Spleen (tissue), 11 donors: ENCODE measurements around the gene NEBL. TPM values are rescaled to one million over a fixed set of nuclear protein-coding genes. Genes with fewer than 3 reads are reported as not detected.

Experiments used
- DNase-seq: peaks from one replicate; pipeline ENCODE4 v3.0.0-alpha.2; 2020
- H3K27ac ChIP-seq, 8 donors: fragments of 200-600 bp; sonication (generic) in 7 of 8; 1 replicate in 4 of 8; 2 replicates in 4 of 8; pipeline versions ENCODE4 v1.5.0 to v1.8.0; 2016 to 2021; ENCODE audit warnings: inconsistent platforms in 4 of 8, mild to moderate bottlenecking in 4 of 8, moderate library complexity in 1 of 8
- H3K27me3 ChIP-seq, 7 donors: fragments of 200-600 bp; sonication (generic) in 6 of 7; replicated peaks in 1 of 7; 1 replicate in 4 of 7; 2 replicates in 3 of 7; pipeline versions ENCODE4 v1.5.0 to v1.8.0; 2016 to 2021; ENCODE audit warnings: inconsistent platforms in 3 of 7, mild to moderate bottlenecking in 1 of 7
- H3K36me3 ChIP-seq, 6 donors: fragments of 200-600 bp; sonication (generic) in 5 of 6; 1 replicate in 4 of 6; 2 replicates in 2 of 6; pipeline versions ENCODE4 v1.5.0 to v1.8.0; 2016 to 2021; ENCODE audit warnings: inconsistent platforms in 2 of 6
- H3K4me1 ChIP-seq, 6 donors: fragments of 200-600 bp; sonication (generic) in 5 of 6; 1 replicate in 3 of 6; 2 replicates in 3 of 6; pipeline versions ENCODE4 v1.5.0 to v1.8.0; 2016 to 2021; ENCODE audit warnings: inconsistent platforms in 3 of 6
- H3K4me3 ChIP-seq, 8 donors: fragments of 200-600 bp; sonication (generic) in 7 of 8; 1 replicate in 4 of 8; 2 replicates in 4 of 8; pipeline versions ENCODE4 v1.5.0 to v1.8.0; 2016 to 2021; ENCODE audit warnings: inconsistent platforms in 4 of 8, mild to moderate bottlenecking in 4 of 8, moderate library complexity in 2 of 8
- H3K9me3 ChIP-seq, 8 donors: fragments of 200-600 bp; sonication (generic) in 7 of 8; 1 replicate in 4 of 8; 2 replicates in 4 of 8; pipeline versions ENCODE4 v1.5.0 to v1.8.0; 2016 to 2021; ENCODE audit warnings: inconsistent platforms in 4 of 8
- POLR2A ChIP-seq, 3 donors: fragments of 450-650 bp; IDR thresholded peaks; one replicate each; pipeline ENCODE4 v1.5.1; 2017; ENCODE audit warnings: antibody characterized with exemption in 3 of 3, mild to moderate bottlenecking in 1 of 3
- POLR2AphosphoS5 ChIP-seq, 3 donors: sonication (generic); formaldehyde crosslinking; IDR thresholded peaks; one replicate each; pipeline ENCODE4 v1.5.1; 2017; ENCODE audit warnings: antibody characterized with exemption in 3 of 3
- WGBS, 5 donors: extraction: QIAGEN DNeasy Blood & Tissue Kit in 3 of 5; methylation state at CpG; one replicate each; pipeline versions ENCODE4 v1.1.5 to v1.1.7; 2013 to 2018; 5-methylcytosine and 5-hydroxymethylcytosine counted together
- intact Hi-C: fragments of 100-400 bp; cut with DNase I; formaldehyde crosslinking; loops from one replicate; pipeline ENCODE4 v1.15.0; 2023; ENCODE audit warnings: low total_unique reads
- polyA plus RNA-seq, 3 donors: library from polyadenylated mRNA; stranded (reverse); fragments of 200-250 nt; gene quantifications; one replicate each; pipeline ENCODE4 v1.2.1, GENCODE V29; 2013
- total RNA-seq, 7 donors: library from RNA; depleted of rRNA in 3 of 7; stranded (reverse); fragments of >200 nt in 3 of 7; fragmentation: NEBNext Ultra II Directional in 4 of 7; extraction: Animal tissue kit (Norgen Biotek cat#: 25700) in 4 of 7; gene quantifications; one replicate each; pipeline versions ENCODE4 v1.1.0 to v1.2.1, GENCODE V29; 2016 to 2021
- TF ChIP-seq, protein P1 (sequence below), 11 experiments: fragments of 200-600 bp in 7 of 11; fragments of 450-650 bp in 4 of 11; sonication (generic) in 4 of 11; IDR thresholded peaks in 8 of 11; conservative IDR thresholded peaks in 3 of 11; 1 replicate in 7 of 11; 2 replicates in 4 of 11; pipeline versions ENCODE4 v1.4.0 to v1.8.0; 2016 to 2021; ENCODE audit warnings: antibody characterized with exemption in 11 of 11, inconsistent platforms in 4 of 11, mild to moderate bottlenecking in 1 of 11
- donor health status: healthy with polysubstance abuse.
- donor health status: DM: no; HTN: no; CAD: no; lungs with moderate emphysema.
- donor health status: DM: no; HTN: no; CAD: no.
- donor health status: Bipolar disorder and iron deficiency.
- donor health status: healthy.
- donor health status: DM: no; HTN: no; CAD: no.
- donor health status: DM: yes; HTN: yes; CAD: no.

The NEBL gene
- total and polyA plus RNA-seq, 10 donors, result 0.08 to 2.7 (median 0.54) TPM

DNA sequence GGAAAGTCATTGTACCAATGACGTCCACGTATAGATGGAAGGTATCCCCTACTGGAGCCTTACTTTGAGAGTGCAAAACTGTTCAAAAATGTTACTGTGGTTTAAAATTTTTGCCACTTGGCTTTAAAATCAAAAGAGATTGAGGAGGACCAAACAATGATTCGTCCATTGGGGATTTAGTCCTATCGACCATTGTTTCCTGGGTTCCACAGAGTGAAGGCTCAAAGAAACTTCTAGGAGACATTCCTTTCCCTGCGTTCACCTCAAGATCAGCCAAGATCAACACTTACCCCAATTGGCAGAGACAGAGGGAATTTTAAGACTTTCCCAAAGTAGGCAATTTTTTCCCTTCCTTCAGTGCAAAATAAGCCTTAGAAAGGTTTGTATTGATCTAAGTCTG lies 152.3 kb downstream of the NEBL start:
- Histone ChIP-seq H3K36me3 (no peaks in the 10 kb centered on the region), H3K27ac (no peak overlapping the region), H3K4me1 (no peaks in the 10 kb centered on the region), H3K27me3 (no peaks in the 10 kb centered on the region), H3K4me3 (no peak overlapping the region), H3K9me3 (peaks cover 3 to 14% (median 9%) of the 10 kb centered on the region in 8 donors)
- DNase-seq, result no peak
- intact Hi-C loops, result no loop called here
- 89 to 93% (median 89%) methylated on average over 5 of the region's 5 CpGs for WGBS, 5 donors
- no peak for TF ChIP-seq POLR2A (IDR thresholded peaks at IDR 0.05)
- TF ChIP-seq POLR2AphosphoS5 (IDR thresholded peaks at IDR 0.05), result no peak
- TF ChIP-seq, protein P1, sequence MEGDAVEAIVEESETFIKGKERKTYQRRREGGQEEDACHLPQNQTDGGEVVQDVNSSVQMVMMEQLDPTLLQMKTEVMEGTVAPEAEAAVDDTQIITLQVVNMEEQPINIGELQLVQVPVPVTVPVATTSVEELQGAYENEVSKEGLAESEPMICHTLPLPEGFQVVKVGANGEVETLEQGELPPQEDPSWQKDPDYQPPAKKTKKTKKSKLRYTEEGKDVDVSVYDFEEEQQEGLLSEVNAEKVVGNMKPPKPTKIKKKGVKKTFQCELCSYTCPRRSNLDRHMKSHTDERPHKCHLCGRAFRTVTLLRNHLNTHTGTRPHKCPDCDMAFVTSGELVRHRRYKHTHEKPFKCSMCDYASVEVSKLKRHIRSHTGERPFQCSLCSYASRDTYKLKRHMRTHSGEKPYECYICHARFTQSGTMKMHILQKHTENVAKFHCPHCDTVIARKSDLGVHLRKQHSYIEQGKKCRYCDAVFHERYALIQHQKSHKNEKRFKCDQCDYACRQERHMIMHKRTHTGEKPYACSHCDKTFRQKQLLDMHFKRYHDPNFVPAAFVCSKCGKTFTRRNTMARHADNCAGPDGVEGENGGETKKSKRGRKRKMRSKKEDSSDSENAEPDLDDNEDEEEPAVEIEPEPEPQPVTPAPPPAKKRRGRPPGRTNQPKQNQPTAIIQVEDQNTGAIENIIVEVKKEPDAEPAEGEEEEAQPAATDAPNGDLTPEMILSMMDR (IDR thresholded peaks at IDR 0.05 in 8 of 11, conservative IDR thresholded peaks at IDR 0.05 in 3 of 11), result no peak

DNA sequence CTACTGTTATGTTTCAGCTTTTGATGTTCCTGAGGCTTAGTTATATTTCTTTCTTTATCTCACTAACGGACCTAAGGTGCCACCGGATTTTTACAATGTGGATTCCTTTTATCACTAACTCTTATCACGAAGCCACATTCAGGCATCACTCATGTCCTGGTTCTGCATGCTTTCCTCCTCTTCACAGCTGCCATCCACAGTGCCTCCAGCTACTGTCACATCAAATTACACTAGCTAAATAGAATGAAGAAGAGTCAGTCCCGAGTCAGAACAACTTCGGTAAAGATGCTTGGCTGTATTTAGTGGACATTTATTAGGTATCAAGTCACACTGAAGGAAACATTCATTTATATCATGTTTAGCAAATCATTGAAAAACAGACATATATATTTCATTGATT lies 153.2 kb downstream of the NEBL start:
- intact Hi-C loops, result no loop called here
- H3K27me3 ChIP-seq, result no peaks in the 10 kb centered on the region
- TF ChIP-seq POLR2A (IDR thresholded peaks at IDR 0.05), result no peak
- TF ChIP-seq POLR2AphosphoS5 (IDR thresholded peaks at IDR 0.05), result no peak
- TF ChIP-seq, protein P1 (IDR thresholded peaks at IDR 0.05 in 8 of 11, conservative IDR thresholded peaks at IDR 0.05 in 3 of 11), result no peak
- H3K9me3 ChIP-seq, result peaks cover 0 to 5% (median under 1%) of the 10 kb centered on the region in 8 donors
- H3K4me1 ChIP-seq, result no peaks in the 10 kb centered on the region
- H3K36me3 ChIP-seq, result no peaks in the 10 kb centered on the region
- 76 to 85% (median 77%) methylated on average over 5 of the region's 5 CpGs for WGBS, 5 donors
- no peak overlapping the region for H3K27ac ChIP-seq
- no peak overlapping the region for H3K4me3 ChIP-seq
- DNase-seq, result no peak

DNA sequence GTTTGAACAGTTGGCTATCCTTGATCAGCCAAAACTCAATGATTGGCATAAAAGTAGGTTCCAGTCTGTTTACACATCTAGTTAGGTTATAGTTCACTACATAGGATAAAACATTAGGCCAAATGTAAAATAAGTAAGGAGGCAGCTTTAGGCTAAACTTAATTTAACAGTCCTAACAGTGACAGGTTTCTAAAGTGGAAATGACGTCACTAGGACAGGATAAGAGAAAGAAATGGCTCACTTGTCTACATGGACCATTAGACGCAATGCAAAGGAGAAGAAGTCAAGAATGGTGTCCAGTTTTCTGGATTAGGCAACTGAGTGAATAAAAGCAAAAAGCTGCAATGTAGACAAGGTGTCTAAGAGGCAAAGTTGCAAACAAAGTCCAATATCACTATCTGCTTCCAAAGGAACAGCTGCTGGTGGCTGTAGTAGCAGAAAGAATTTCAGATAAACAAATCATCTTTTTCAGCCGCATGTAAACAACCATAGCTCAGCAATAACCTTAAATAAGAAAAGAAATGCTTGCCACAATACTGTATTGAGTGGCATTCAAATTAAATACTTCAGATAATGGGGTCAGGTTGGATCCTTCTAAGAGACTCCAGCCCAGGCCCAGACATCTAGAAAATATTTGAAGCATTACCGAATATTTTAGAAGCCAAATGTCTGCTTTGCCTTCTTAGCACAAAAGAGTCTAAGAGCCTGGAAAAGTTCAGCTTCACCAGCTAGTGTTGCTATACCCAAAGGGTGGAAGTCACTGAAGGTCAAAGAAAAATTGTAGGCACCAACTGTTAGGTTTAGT lies 154.2 kb downstream of the NEBL start:
- no peak for DNase-seq
- Histone ChIP-seq H3K4me1 (no peaks in the 10 kb centered on the region), H3K9me3 (no peaks in the 10 kb centered on the region), H3K36me3 (no peaks in the 10 kb centered on the region), H3K4me3 (no peak overlapping the region), H3K27ac (no peak overlapping the region), H3K27me3 (no peaks in the 10 kb centered on the region)
- WGBS, 5 donors, result 80 to 93% (median 84%) methylated on average over 4 of the region's 4 CpGs
- TF ChIP-seq POLR2A (IDR thresholded peaks at IDR 0.05) (no peak), POLR2AphosphoS5 (IDR thresholded peaks at IDR 0.05) (no peak)
- TF ChIP-seq, protein P1 (IDR thresholded peaks at IDR 0.05 in 8 of 11, conservative IDR thresholded peaks at IDR 0.05 in 3 of 11), result no peak
- intact Hi-C loops, result no loop called here

DNA sequence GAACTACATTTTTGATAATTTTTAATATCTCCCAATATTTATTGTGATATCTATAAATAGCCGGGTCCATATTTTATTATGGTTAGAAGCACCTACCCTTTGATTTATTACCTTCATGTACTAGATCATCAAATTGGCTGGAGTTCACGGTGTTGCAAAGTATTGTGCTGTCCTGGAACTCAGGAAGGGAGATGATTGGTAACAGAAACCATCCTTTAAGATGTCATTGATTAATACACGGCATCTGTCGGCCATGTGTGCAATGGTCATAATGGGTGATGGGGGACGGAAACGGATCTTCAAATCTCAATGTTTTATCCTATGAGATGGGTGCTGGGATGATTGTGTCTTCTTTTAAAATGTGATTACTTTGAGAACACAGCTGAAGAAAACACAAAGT lies 157.0 kb downstream of the NEBL start:
- Histone ChIP-seq H3K36me3 (no peaks in the 10 kb centered on the region), H3K9me3 (no peaks in the 10 kb centered on the region), H3K27ac (no peak overlapping the region), H3K4me1 (no peaks in the 10 kb centered on the region), H3K27me3 (no peaks in the 10 kb centered on the region), H3K4me3 (no peak overlapping the region)
- 85 to 93% (median 91%) methylated on average over 6 of the region's 6 CpGs for WGBS, 5 donors
- TF ChIP-seq POLR2AphosphoS5 (IDR thresholded peaks at IDR 0.05) (no peak), POLR2A (IDR thresholded peaks at IDR 0.05) (no peak)
- TF ChIP-seq, protein P1 (IDR thresholded peaks at IDR 0.05 in 8 of 11, conservative IDR thresholded peaks at IDR 0.05 in 3 of 11), result no peak
- no peak for DNase-seq
- intact Hi-C loops, result no loop called here
